ENCODE results near the gene MTUS2.

Gene MTUS2

DNA sequence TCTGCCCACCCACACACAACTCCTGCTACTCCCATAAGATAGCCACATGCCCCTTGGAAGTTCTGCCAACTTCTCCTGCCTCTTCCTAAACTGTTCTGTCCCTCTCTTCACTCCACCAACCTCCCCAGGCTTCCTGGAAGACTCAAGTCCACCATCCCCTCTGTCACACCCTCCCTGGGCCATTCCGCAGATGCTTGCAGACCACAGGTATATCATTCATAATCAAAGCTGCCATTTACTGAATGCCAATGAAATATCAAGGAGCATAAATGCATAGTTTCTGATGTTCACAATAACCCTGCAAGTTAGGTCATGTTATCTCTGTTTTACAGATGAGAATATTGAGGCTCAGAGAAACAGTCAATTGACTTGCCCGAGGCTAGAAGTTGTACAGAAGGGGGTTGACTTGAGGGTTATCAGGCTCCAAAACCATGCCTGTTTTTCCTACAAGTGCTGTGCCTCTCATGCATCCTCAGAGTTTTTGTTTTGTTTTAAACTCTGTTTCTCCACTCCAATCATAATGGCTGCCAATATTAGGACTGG, 639.7 kb downstream of the MTUS2 start:
- no peak for DNase-seq

DNA sequence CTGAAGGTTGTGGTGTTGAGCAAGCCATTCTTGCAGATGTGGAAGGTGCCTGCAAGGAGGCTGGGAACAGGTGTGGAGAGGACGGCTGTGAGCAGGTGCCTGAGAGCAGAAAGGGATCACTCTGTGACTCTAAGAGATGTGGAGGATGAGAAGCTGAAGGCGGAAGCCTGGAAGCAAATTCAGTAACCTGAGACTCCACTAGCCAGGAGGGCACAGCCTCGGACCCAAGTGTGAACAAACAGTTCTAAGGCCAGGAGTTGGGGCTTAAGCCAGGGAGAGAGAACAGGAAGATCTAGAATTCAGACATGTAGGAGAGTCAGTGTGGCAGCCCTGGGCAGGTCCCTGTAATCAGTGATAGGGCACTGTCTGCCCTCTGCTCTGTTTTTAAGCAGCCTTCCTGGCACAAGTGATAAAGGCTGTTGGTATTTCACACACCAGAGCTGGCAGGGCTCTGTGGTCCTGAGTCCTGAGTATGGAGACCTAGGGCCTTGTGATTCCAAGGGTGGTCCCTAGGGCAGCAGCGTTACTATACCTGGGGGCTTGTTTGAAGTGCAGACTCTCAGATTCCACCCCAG, 644.1 kb downstream of the MTUS2 start:
- DNase-seq, result no peak

DNA sequence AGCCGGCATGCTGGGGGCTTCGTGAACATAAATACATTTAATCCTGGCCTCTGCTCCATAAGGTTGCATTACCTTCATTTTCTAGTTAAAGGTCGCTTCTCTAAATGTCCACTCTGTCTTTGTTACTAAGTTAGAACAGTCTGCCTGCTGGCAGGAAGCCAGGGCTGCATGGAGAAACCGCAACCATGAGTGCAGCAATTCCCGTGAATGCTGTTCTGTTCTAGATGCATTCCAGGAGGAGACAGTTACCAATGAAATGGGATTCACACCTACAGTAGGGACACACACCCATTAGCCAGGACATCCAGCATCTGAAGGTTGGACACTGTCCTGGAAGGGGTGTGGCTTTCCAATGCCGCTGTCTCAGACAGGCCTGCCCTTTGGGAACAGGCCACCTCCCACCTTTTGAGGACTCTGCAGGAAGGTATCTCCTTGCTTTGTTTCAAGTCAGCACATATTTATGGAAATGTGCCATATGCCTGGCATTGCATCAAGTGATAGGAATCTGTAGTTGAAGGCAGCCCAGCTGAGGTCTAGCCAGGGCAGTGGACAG, 645.7 kb downstream of the MTUS2 start:
- no peak for DNase-seq

DNA sequence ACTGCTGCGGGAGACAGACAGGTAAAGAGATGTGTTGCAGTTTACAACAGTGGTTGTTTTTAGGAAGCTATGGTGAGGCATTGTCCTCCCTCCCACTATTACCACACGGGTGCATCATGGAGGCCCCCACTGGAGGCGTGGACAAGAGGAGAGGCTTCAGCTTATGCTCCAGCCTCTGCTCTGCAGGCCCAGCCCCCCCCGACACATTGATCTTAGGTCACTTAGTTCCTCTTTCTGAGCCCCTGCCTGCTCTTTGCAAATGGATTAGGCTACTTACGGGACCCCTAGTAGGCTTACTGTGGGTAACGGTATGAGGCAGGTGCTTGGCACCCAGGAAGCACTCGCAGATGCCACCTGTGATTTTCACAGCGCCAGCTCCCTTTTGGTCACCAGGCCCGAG, 651.4 kb downstream of the MTUS2 start:
- no peak for DNase-seq

DNA sequence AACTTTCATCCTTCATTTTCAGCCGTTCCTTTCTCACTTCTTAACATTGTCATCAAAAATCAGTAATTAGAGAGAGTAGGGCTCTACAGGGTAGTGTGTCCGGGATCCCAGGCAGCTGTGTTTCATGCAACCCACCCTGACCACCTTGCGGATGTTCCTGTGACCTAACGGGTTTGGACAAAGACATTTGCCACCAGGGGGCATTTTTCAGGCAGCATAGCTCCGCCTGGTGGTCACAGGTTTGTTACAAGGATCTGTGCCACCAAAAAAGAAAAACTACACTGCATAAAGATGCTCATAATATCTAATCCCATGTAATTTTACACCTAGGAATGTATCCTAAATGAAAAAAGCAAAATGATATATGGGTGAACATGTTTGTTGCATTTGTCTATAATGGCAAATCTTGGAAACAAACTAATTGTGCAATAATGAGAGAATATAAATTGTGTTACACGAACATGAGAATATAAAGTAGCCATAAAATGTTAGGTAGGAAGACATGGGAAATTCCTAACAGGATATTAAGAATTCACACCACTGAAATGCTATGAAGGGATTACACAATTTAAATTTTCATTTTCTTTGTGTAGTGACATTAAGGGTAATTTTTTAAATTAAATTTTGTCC, 652.3 kb downstream of the MTUS2 start:
- DNase-seq, result no peak

DNA sequence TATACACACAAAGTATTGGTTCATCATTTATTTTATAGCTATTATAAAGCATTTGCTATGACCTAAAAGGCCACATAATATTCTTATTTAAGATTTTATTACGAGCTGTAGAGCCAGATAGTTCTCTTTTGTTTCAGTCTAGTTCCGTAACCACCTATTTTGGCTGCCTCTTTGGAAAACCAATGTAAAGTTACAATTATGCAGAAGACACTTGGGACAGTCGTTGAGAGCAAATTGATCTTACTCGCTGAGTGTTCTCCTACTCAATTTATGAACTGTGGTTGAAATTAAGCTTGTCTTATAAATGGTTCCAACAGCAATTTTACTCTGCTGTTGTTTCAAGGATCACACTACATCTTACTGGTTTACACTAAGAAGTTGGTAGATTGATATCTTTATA, 653.0 kb downstream of the MTUS2 start:
- no peak for DNase-seq

DNA sequence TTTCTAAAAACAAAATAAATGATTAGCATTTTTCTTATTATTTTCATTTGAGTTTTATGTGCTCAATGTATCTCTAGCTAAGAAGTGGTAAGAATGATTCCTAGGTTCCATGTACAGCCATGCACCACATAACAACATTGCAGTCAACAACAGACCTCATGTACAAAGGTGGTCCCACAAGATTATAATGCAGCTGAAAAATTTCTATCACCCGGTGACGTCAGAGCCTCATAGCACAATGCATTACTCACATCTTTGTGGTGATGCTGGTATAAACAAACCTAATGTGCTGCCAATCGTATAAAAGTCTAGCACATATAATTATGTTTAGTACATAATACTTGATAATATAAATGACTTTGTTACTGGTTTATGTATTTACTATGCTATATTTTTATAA, 654.9 kb downstream of the MTUS2 start:
- DNase-seq, result no peak

DNA sequence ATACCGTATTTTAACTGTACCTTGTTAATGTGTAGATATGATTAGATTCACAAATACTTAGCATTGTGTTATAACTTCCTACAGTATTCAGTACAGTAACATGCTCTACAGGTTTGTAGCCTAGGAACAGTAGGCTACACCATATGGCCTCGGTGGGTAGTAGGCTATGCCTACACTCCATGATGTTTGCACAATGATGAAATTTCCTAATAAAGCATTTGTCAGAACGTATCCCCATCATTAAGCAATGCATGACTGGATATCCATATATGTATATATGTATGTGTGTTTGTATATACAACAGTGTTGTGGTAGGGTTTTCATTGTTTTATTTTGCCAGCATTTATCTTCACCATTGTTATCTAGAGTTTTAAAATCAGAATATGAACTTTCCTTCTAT, 655.9 kb downstream of the MTUS2 start:
- no peak for DNase-seq

DNA sequence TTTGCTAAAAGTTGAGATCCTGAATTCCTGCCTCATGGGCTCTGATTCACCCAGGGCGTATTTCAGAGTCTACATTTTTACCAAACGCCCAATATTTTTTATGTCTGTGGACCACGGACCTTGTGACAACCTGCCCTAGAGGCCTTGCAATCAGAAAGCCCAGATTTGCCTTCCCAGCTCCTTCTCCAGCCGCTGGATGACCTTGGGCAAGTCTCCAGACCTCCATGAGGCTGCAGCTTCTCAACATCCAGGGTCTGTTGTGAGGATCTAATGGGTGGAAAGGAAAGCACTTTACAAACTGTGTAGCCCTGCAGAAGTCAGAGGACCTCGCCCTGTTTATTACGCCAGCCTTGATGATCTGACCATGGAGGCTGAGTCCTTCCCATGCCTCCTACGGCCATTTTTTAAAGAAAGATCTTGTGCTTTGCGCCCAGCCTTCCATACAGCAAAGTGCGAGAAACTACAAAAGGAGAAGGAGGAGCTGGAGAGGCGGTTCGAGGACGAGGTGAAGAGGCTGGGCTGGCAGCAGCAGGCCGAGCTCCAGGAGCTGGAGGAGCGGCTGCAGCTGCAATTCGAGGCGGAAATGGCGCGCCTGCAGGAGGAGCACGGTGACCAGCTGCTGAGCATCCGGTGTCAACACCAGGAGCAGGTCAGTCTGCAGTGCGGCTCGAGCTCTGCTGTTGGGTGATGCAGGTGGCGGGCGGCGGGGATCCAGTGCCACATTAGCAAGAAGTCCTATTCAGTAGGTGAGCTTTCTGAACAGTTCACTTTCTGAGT, 659.8 kb downstream of the MTUS2 start:
- DNase-seq, result no peak

DNA sequence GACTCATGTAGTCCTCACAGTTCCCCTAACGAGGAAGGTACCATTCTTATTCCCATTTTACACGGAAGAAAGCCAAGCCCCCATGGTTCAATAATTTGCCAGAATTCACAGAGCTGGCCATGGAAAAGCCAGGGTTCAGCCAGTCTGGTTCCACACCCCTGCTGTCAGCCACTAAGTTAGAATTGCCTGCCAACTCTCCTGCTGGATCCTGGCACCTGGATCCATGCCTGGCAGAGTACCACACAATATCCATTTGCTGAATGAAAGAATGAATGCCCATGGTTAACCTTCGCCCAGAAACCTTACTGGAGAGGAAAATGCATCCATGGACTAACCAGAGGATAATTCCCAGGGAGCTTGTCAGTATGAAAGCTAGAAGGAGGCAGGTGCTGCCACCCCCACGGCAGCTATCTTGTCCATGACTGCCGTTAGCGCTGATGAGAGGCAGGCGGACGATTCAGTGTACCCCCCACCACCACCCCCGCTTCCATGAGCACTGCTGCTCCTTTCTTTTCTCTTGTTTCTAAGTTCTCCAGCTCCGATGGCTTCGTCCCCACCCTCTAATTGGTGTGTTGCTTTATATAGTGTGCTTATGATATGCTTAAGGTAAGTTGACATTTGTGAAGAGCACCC, 660.9 kb downstream of the MTUS2 start:
- no peak for DNase-seq

DNA sequence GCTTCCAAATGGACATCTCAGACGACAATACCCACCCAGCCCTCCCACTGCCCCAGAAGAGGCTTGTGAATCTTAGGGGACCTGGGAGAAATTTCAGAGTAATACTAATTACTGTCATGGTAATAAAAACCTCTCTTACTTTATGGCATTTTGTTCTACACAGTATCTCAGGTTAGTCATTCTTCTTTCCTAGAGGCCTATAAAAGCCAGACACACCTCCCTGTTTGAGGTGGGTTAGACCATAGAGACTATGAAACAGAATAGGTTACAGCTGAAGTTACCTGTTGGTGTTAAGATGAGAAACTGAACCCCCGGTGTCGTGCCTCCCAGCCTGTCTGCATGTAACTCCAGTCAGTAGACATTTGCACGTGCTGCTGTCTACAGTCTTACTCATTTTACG, 661.5 kb downstream of the MTUS2 start:
- DNase-seq, result no peak

DNA sequence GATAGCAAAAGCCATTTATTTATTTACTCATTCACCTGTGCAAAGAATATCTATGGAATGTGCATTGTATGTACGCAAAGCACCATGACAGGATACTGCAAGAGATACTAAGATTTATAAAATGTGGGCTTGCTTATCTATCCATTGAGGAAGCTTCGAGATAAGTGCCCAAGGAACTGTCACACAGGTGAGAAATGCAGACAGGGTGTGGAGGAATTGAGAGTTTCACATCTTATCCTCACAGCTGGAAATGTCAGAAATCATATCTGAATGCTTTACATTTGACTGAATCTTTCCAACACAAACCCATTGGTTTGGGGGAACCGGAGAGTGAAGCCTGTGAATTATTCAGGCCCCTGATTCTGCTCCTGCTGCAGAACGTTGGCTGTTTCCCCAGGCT, 662.4 kb downstream of the MTUS2 start:
- DNase-seq, result no peak

DNA sequence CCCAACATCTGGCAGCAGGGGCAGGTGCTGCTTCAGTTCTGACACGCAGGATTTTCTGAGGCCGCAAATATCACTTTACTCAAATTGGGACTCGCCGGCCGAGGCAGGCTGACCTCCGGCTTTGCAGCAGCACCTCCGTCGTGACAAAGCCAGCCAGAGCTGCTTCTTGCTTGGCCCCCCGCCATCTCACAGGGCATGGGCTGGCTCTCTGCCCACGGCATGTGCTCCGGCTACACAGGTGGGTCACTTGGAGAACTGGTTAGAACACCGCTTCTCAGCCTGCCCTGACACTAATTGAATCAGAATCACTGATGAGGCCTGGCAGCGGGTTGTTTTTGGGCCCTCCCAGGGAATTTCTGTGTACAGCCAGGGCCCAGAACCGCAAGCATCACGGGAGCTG, 663.1 kb downstream of the MTUS2 start:
- DNase-seq, result no peak

DNA sequence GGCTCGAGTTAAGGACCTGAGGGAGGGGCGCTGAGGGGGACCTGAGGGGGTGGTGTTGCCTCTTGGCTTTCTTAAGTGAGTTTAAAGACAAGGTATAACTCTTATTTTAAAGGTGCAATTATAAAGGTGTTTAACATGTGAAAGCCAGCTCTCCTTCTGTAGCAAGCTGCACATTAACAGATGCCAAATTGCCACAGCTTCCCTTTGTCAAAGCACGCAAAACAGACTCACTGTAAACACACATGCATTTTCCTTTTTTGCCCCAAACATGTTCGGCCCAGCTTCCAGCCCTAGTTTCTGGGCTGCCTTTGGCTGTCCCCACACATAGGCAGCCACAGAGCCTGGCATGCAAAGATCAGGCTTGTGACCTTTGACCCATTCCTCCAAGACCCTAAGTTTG, 663.5 kb downstream of the MTUS2 start:
- no peak for DNase-seq

DNA sequence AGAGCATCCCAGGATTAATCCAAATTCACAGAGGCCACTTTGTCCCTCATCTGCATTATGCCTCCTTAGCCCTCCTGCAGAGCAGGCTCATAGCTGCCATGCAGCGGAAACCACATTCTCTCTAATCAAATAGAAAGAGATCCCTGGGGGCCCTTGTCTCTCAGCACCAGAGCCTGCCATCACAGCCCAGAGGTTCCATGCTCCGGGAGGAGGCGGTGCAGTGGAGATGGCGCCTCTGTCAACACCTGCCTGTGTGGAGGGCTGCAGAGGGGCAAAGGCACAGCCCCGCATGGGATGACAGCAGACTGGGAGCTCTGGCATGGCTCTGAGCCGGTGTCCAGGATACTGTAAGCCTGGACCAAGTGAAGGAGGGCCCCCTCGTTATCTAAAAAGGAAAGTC, 664.1 kb downstream of the MTUS2 start:
- no peak for DNase-seq

DNA sequence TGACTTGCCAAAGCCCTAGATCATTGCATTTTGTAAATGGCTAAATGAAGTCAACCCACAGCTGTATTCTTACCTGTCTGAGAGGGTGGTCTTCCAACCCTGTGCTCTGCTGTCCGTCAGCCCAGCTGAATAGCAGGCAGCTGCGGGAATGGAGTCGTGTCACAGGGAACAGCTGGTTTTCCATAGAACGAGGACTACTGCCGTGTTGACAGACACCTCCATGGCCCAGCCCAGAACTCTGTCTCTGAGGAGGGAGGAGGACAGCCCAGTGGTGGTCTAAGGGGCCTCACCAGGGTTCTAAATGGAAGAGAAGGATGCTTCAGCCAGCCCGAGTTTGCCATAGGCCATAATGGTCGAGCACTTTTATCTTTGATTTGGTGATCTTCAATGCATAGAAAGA, 664.7 kb downstream of the MTUS2 start:
- DNase-seq, result no peak

DNA sequence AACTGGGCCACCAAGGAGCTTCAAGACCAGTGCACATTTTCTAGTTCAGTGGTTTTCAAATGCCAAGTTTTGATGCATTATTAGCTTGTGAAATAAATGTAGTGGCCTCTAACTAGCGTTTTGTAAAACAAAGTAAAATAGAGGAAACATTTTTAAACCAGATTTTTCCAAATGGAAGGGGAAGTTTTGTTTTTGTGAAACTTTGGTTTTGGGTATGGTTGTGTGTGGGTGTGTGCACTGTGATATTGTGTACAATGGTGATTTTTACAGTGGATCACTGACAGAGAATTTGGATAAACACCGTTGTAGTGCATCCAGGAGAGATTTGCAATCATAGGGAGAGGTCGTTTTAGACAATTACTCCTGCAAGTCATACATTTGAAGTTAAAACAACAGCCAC, 666.4 kb downstream of the MTUS2 start:
- no peak for DNase-seq

DNA sequence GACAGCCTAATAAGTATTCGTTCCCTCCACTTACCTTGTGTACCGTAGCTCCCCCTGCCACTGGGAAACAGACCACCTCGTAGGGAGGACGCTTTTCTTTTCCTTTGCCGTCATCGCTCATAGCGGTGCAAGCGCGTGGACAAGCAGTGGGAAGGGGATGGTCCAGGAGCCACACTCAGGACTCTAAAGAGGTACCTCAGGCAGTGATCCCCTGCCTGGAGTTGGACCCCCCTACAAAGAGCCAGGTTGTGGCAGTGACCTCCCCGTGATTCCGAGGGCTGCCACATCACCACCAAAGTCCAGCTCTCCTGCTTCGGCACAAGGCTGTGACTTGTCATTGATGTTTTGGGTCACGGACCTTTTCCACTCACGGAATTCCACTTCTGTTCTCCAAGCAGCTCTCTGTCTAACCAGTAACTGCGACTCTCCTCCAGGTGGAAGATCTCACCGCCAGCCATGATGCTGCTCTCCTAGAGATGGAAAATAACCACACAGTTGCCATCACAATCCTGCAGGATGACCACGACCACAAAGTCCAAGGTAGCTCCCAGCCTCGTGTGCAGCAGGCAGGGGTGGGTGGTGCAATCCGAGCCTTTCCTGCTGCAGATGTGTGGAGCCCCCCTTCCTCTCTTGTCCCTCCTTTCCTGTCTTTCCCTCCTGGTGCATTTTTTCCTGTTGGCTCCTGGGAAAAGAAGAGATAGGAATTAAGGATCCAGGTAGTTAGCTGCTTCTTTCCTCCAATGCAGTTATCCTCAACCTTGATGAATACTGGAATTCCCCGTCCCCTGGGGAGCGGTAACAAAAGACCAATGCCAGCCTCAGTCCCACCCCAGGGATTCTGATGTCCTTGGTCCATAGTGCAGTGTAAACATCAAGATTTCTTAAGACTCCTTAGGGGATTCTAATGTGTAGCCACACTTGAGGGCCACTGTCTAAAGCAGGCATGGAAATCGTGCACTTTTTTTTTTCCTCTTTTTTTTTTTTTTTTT, 667.6 kb downstream of the MTUS2 start:
- no peak for DNase-seq

DNA sequence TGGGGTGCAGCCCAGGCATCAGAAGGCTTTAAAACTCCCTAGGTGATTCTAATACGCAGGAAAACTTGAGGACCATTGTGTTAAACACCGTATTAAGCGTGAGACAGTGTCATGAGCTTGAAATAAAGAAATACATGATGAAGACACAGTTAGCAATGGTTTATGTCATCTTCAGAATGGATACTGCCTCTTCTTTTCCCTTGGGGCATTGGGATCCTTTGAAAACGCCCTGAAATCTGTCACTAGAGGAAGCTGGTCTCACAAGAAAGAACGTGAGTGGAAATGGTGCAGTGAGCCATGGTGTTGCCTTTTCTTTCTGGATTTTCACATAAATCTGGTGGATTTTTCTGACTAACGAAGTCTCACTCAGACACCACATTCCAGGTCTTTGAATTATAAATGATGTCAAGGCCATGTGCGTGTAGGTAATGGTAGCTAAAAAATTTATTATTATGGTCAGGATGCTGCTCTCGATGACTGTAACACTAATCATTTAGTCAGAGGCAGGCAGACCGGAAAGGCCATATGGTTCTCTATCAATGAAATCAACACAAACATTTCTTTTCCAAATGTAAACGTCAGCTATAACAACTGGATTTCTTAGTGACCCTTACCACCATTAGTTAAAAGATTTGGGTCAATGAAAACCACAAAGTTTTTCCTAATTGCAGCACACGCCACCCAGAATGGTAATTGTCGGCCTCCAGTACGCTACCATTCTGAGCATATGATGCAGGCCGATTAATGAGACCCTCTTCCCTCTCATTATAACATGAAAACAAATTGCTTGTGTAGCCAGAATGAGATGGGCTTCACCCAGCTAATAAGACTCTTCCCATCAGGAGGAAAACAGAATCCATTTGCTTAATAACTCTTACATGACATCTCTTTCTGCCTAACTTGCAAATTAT, 669.8 kb downstream of the MTUS2 start:
- DNase-seq, result no peak

DNA sequence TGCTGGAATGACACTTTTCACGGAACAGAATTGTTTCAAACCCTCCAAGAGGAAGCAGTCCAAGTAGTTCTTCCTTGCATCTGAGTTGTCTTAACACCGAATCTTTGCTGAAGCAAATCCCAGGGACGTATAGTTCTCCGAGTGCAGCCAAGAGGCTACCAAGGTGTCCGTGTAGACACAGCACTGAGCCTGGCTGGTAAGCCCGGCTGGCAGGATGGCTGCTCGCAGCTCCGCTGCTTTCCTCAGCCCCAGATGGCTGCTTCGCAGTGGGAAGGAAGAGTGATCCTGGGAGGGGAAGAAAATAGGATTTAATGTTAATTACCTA, 670.4 kb downstream of the MTUS2 start:
- no peak for DNase-seq

DNA sequence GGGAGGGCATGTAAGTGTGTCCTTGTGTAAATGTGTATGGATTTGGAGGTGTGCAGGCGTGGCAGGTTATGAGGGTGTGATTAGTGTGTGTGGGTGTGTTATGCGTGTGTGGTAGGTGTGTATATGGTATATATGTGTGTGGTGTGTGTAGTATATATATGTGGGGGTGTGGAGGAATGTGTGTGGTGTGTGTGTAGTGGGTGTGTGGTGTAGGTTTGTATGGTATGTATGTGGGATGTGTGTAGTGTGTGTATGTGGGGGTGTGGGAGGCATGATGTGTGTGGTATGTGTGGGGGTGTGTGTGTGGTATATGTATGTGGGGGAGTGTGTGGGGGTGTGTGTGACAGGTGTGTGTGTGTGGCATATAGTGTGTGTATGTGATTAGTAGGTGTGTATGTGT, 671.1 kb downstream of the MTUS2 start:
- no peak for DNase-seq

All from GF-D8 (cell line).